Colonic mucosa (tissue), 4 donors: ENCODE results near the gene NT5C2. TPM values are rescaled to one million over a fixed set of nuclear protein-coding genes. Genes with fewer than 3 reads are reported as not detected.
"Not testable (repeated sequence)": the region's sequence is repeated elsewhere in the genome, so short reads cannot be mapped to it uniquely, and the experiment has no call there.

Source experiments
- DNase-seq: peaks from one replicate; pipeline ENCODE4 v3.0.0-alpha.2; 2020
- H3K27ac ChIP-seq: fragments of 200-600 bp; one replicate; pipeline ENCODE4 v1.8.0; 2021
- H3K27me3 ChIP-seq: fragments of 200-600 bp; one replicate; pipeline ENCODE4 v1.8.0; 2021
- H3K36me3 ChIP-seq: fragments of 200-600 bp; one replicate; pipeline ENCODE4 v1.8.0; 2021
- H3K4me1 ChIP-seq: fragments of 200-600 bp; one replicate; pipeline ENCODE4 v1.8.0; 2021; ENCODE audit warnings: mild to moderate bottlenecking
- H3K4me3 ChIP-seq: fragments of 200-600 bp; one replicate; pipeline ENCODE4 v1.8.0; 2021
- H3K9ac ChIP-seq, 2 donors: one replicate each; pipeline ENCODE4 v1.7.0; 2013; ENCODE audit warnings: control low read depth in 2 of 2, low read depth in 2 of 2, low read length in 2 of 2
- H3K9me3 ChIP-seq: fragments of 200-600 bp; one replicate; pipeline ENCODE4 v1.8.0; 2021
- intact Hi-C: fragments of 100-400 bp; cut with DNase I; formaldehyde crosslinking; loops from one replicate; pipeline ENCODE4 v1.14.1; 2022
- total RNA-seq, 2 donors: library from RNA; stranded (reverse); fragmentation: NEBNext Ultra II Directional in 1 of 2; extraction: Animal tissue kit (Norgen Biotek cat#: 25700) in 1 of 2; gene quantifications; one replicate each; pipeline ENCODE4 v1.2.1, GENCODE V29; 2021
- TF ChIP-seq, protein P1 (sequence below): fragments of 200-600 bp; IDR thresholded peaks from one replicate; pipeline ENCODE4 v1.8.0; 2022; ENCODE audit warnings: antibody characterized with exemption, mild to moderate bottlenecking
- donor health status: healthy.
- donor health status: DM: no; HTN: no; CAD: no.
- donor health status: DM: no; HTN: no; CAD: no.

NT5C2 gene
- total RNA-seq, 2 donors from 2014 or later = 59.6 to 89.5 TPM

- no peaks in the 10 kb centered on the region for H3K27me3 ChIP-seq
- no peak overlapping the region for H3K4me3 ChIP-seq
- no peaks in the 10 kb centered on the region for H3K36me3 ChIP-seq
- H3K4me1 ChIP-seq = no peaks in the 10 kb centered on the region
- TF ChIP-seq, protein P1, sequence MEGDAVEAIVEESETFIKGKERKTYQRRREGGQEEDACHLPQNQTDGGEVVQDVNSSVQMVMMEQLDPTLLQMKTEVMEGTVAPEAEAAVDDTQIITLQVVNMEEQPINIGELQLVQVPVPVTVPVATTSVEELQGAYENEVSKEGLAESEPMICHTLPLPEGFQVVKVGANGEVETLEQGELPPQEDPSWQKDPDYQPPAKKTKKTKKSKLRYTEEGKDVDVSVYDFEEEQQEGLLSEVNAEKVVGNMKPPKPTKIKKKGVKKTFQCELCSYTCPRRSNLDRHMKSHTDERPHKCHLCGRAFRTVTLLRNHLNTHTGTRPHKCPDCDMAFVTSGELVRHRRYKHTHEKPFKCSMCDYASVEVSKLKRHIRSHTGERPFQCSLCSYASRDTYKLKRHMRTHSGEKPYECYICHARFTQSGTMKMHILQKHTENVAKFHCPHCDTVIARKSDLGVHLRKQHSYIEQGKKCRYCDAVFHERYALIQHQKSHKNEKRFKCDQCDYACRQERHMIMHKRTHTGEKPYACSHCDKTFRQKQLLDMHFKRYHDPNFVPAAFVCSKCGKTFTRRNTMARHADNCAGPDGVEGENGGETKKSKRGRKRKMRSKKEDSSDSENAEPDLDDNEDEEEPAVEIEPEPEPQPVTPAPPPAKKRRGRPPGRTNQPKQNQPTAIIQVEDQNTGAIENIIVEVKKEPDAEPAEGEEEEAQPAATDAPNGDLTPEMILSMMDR = no peak
- intact Hi-C loops = no loop called here
- H3K27ac ChIP-seq = no peak overlapping the region
- H3K9ac ChIP-seq = no peak overlapping the region
- no peak for DNase-seq
- no peaks in the 10 kb centered on the region for H3K9me3 ChIP-seq
These were observed 45.4 kb downstream of the NT5C2 start for GRCh38 chr10:103147645-103148044.

DNA sequence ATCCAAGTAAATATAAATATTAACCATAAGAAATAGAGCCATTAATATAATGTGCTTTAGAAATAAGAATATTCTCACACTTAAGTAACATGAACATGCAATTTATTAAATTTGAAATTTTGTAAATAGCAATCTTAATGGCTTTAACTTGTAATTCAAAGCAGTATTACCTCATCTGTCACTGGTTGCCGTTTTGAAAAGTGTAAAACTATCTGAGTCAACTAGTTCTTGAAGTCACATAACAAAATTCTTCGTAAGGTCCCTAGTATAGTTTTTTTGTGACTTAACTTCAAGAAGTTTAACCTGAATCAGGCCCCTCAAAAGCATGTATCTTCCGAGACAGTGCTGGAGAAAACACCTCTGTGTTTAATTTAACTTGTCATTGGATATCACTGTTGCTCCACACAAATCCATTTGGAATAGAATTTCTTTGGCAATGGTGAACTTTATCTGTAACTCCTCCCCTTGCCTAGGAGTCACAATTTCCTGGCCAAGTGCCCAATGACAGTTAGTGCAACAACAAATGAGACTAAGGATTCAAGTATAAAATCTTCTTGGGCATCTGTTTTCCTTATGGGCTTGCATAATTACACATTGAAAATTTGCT is 47.1 kb downstream of the NT5C2 start:
- H3K27ac ChIP-seq = no peak overlapping the region
- H3K9me3 ChIP-seq = no peaks in the 10 kb centered on the region
- intact Hi-C loops = no loop called here
- no peaks in the 10 kb centered on the region for H3K36me3 ChIP-seq
- TF ChIP-seq, protein P1 = no peak
- peak; percentile 75 for DNase-seq
- H3K4me3 ChIP-seq = no peak overlapping the region
- H3K4me1 ChIP-seq = no peaks in the 10 kb centered on the region
- H3K9ac ChIP-seq = no peak overlapping the region
- H3K27me3 ChIP-seq = no peaks in the 10 kb centered on the region

DNA sequence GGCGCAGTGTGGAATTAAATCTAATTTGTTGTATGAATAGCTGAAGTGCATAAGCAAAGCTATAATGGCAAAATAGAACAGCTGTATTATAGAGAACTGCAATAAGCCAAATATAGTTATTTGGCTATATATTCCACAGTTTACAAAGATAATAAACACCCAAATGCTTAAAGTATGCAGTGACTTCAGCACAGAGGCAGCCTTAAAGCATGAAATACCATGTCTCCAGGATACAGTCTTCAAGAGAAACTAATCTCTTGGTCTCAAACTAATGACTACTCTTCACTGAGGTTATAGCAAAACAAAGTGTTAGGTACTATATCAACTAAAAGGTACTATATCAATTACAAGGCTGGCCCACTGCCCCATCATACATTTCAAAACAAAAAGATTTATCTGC is 48.0 kb downstream of the NT5C2 start:
- TF ChIP-seq, protein P1 = no peak
- H3K36me3 ChIP-seq = no peaks in the 10 kb centered on the region
- H3K9ac ChIP-seq = no peak overlapping the region
- DNase-seq = no peak
- no peak overlapping the region for H3K27ac ChIP-seq
- H3K9me3 ChIP-seq = no peaks in the 10 kb centered on the region
- intact Hi-C loops = no loop called here
- no peaks in the 10 kb centered on the region for H3K4me1 ChIP-seq
- H3K27me3 ChIP-seq = no peaks in the 10 kb centered on the region
- H3K4me3 ChIP-seq = no peak overlapping the region

GRCh38 chr10:103144041-103144440 is 49.0 kb downstream of the NT5C2 start:
- no peak overlapping the region for H3K27ac ChIP-seq
- no peaks in the 10 kb centered on the region for H3K36me3 ChIP-seq
- no peak for DNase-seq
- H3K9me3 ChIP-seq = no peaks in the 10 kb centered on the region
- no peaks in the 10 kb centered on the region for H3K27me3 ChIP-seq
- TF ChIP-seq, protein P1 = no peak
- intact Hi-C loops = no loop called here
- H3K4me1 ChIP-seq = no peaks in the 10 kb centered on the region
- no peak overlapping the region for H3K4me3 ChIP-seq
- no peak overlapping the region for H3K9ac ChIP-seq

GRCh38 chr10:103143641-103144040 is 49.4 kb downstream of the NT5C2 start:
- H3K27ac ChIP-seq, H3K27me3 ChIP-seq, H3K9ac ChIP-seq, H3K4me1 ChIP-seq, H3K4me3 ChIP-seq, DNase-seq, H3K9me3 ChIP-seq, intact Hi-C loops, H3K36me3 ChIP-seq: not testable (repeated sequence)

DNA sequence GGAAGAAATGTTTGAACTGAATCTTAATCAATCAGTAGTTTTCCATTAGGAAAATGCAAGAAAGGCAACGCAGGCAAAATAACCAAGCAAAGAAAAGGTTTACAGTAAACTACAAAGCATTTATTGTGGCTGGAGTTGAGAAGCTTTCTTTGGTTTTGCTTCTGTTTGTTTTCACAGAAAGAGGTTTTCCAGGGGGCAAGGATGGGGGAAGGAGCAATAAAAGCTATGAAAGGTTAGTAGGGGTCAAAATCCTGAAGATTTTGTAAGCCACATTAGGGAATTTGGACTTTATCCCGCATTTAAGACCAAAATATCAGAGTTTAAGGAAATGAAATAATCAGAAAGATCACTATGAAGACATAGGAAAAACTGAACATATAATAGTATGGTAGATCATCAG is 51.1 kb downstream of the NT5C2 start:
- no peaks in the 10 kb centered on the region for H3K36me3 ChIP-seq
- H3K27ac ChIP-seq = no peak overlapping the region
- H3K9me3 ChIP-seq = no peaks in the 10 kb centered on the region
- intact Hi-C loops = no loop called here
- DNase-seq = no peak
- no peak overlapping the region for H3K9ac ChIP-seq
- no peaks in the 10 kb centered on the region for H3K27me3 ChIP-seq
- no peaks in the 10 kb centered on the region for H3K4me1 ChIP-seq
- TF ChIP-seq, protein P1 = no peak
- no peak overlapping the region for H3K4me3 ChIP-seq
